Suprapubic skin (tissue), 4 donors: Measurements from ENCODE around the gene GFER. TPM values are rescaled to one million over a fixed set of nuclear protein-coding genes. Genes with fewer than 3 reads are reported as not detected.
A peak's percentile ranks its signal among the peaks of the same experiment; 100 is the strongest.

Source experiments
- DNase-seq, 2 donors: peaks; one replicate each; pipeline ENCODE4 v3.0.0-alpha.2; 2019; ENCODE audit warnings: low spot score in 2 of 2
- H3K27ac ChIP-seq: fragments of 200-600 bp; sonication (generic); one replicate; pipeline ENCODE4 v1.5.1; 2019
- H3K27me3 ChIP-seq: fragments of 200-600 bp; sonication (generic); one replicate; pipeline ENCODE4 v1.5.1; 2019
- H3K36me3 ChIP-seq: fragments of 200-600 bp; sonication (generic); one replicate; pipeline ENCODE4 v1.5.1; 2019
- H3K4me1 ChIP-seq: fragments of 200-600 bp; sonication (generic); one replicate; pipeline ENCODE4 v1.5.1; 2019
- H3K4me3 ChIP-seq: fragments of 200-600 bp; sonication (generic); one replicate; pipeline ENCODE4 v1.5.1; 2019; ENCODE audit warnings: mild to moderate bottlenecking
- H3K9me3 ChIP-seq: fragments of 200-600 bp; sonication (generic); one replicate; pipeline ENCODE4 v1.5.1; 2019
- EP300 ChIP-seq: sonication (generic); formaldehyde crosslinking; IDR thresholded peaks from one replicate; pipeline ENCODE4 v1.6.1; 2017; ENCODE audit warnings: antibody characterized with exemption
- POLR2A ChIP-seq, 2 donors: fragments of 450-650 bp; IDR thresholded peaks; one replicate each; pipeline ENCODE4 v1.6.1; 2017; ENCODE audit warnings: antibody characterized with exemption in 2 of 2, mild to moderate bottlenecking in 2 of 2, moderate library complexity in 2 of 2
- POLR2AphosphoS5 ChIP-seq, 3 donors: sonication (generic); formaldehyde crosslinking; IDR thresholded peaks; one replicate each; pipeline ENCODE4 v1.6.1; 2017; ENCODE audit warnings: antibody characterized with exemption in 3 of 3
- WGBS: methylation state at CpG from one replicate; pipeline ENCODE4 v1.1.5; 2018; 5-methylcytosine and 5-hydroxymethylcytosine counted together
- total RNA-seq, 4 donors: library from RNA; depleted of rRNA; stranded (reverse); fragments of >200 nt; gene quantifications; one replicate each; pipeline ENCODE4 v1.1.0, GENCODE V29; 2016
- TF ChIP-seq, protein P1 (sequence below), 2 donors: fragments of 200-600 bp in 1 of 2; fragments of 450-650 bp in 1 of 2; sonication (generic) in 1 of 2; IDR thresholded peaks; one replicate each; pipeline ENCODE4 v1.5.1; 2016 to 2019; ENCODE audit warnings: antibody characterized with exemption in 2 of 2, mild to moderate bottlenecking in 1 of 2, moderate library complexity in 1 of 2

The GFER gene
- total RNA-seq, 4 donors from 2014 or later: 7.0 to 11.2 (median 9.5) TPM

DNA sequence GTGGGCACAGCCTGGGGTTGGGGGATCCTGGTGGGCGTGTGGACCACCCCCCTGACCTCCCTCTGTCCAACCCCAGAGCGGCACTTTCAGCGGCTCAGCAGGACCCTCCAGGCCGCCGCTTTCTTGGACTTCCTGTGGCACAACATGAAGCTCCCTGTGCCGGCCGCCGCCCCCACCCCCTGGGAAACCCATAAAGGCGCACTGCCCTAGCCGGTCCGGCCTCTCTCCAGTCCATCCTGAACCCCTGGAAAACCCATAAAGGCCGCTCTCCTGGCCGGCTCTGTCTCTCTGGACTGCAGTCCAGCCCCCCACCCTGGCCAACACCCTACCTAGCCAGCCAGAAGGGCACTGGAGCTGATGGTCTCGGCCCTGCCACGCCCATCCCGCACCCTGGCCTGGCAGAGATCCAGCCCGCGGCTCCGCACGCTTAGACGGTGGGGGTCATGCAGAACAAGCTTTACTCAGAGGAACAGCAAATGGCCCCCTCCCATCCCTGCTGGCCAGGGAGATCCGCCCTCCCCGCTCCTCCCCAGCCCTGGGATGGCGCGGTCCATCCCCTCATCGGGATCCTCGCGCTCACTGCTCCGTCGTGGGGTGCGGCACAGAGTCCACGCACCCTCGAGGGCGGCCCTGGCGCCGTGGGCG lies 5.4 kb upstream of the GFER start:
- H3K9me3 ChIP-seq: no peaks in the 10 kb centered on the region
- peak overlapping the region; percentile 43 for H3K27ac ChIP-seq
- peaks cover 30% of the 10 kb centered on the region for H3K27me3 ChIP-seq
- WGBS: 61% methylated on average over 7 of the region's 37 CpGs
- DNase-seq: no peak
- H3K4me1 ChIP-seq: peaks cover 51% of the 10 kb centered on the region
- H3K36me3 ChIP-seq: peaks cover 46% of the 10 kb centered on the region
- no peak for TF ChIP-seq EP300
- TF ChIP-seq, protein P1, sequence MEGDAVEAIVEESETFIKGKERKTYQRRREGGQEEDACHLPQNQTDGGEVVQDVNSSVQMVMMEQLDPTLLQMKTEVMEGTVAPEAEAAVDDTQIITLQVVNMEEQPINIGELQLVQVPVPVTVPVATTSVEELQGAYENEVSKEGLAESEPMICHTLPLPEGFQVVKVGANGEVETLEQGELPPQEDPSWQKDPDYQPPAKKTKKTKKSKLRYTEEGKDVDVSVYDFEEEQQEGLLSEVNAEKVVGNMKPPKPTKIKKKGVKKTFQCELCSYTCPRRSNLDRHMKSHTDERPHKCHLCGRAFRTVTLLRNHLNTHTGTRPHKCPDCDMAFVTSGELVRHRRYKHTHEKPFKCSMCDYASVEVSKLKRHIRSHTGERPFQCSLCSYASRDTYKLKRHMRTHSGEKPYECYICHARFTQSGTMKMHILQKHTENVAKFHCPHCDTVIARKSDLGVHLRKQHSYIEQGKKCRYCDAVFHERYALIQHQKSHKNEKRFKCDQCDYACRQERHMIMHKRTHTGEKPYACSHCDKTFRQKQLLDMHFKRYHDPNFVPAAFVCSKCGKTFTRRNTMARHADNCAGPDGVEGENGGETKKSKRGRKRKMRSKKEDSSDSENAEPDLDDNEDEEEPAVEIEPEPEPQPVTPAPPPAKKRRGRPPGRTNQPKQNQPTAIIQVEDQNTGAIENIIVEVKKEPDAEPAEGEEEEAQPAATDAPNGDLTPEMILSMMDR (IDR thresholded peaks at IDR 0.05): no peak
- TF ChIP-seq POLR2AphosphoS5 (IDR thresholded peaks at IDR 0.05): no peak
- TF ChIP-seq POLR2A (IDR thresholded peaks at IDR 0.05): no peak
- H3K4me3 ChIP-seq: peak overlapping the region; percentile 41

GRCh38 chr16:1979271-1980029 lies 4.5 kb upstream of the GFER start:
- Histone ChIP-seq H3K4me3 (peak overlapping the region; percentile 41), H3K27ac (peak overlapping the region; percentile 43), H3K9me3 (no peaks in the 10 kb centered on the region), H3K27me3 (peaks cover 30% of the 10 kb centered on the region), H3K4me1 (peaks cover 50% of the 10 kb centered on the region), H3K36me3 (peaks cover 41% of the 10 kb centered on the region)
- DNase-seq: no peak
- no peak for TF ChIP-seq POLR2A (IDR thresholded peaks at IDR 0.05)
- no peak for TF ChIP-seq POLR2AphosphoS5 (IDR thresholded peaks at IDR 0.05)
- WGBS: 19% methylated on average over 26 of the region's 70 CpGs

GRCh38 chr16:1980030-1980769 lies 3.8 kb upstream of the GFER start:
- H3K27ac ChIP-seq: no peak overlapping the region
- no peak for DNase-seq
- peaks cover 57% of the 10 kb centered on the region for H3K4me1 ChIP-seq
- no peak for TF ChIP-seq POLR2AphosphoS5 (IDR thresholded peaks at IDR 0.05)
- TF ChIP-seq, protein P1 (IDR thresholded peaks at IDR 0.05): no peak
- TF ChIP-seq EP300: no peak
- TF ChIP-seq POLR2A (IDR thresholded peaks at IDR 0.05): no peak
- WGBS: 9% methylated on average over 19 of the region's 53 CpGs
- peaks cover 33% of the 10 kb centered on the region for H3K36me3 ChIP-seq
- peak overlapping the region; percentile 41 for H3K4me3 ChIP-seq
- no peaks in the 10 kb centered on the region for H3K9me3 ChIP-seq
- H3K27me3 ChIP-seq: peaks cover 30% of the 10 kb centered on the region

DNA sequence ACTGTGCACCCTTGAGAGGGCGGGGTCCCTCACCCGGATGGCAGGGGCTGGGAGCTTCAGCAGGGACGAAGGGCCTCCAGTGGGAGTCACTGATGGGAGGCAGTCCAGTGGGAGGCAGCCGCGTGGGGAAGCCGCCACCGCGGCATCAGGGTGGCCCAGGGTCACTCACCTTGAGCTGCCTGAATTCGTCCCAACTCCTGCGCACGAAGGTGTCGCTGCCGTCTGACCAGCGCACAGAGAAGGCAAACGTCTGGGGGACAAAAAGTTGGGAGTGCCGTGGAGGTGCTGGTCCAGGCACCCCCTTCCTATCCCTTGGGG lies 3.3 kb upstream of the GFER start:
- Histone ChIP-seq H3K36me3 (peaks cover 31% of the 10 kb centered on the region), H3K9me3 (no peaks in the 10 kb centered on the region), H3K4me1 (peaks cover 62% of the 10 kb centered on the region), H3K27ac (no peak overlapping the region), H3K27me3 (peaks cover 30% of the 10 kb centered on the region), H3K4me3 (no peak overlapping the region)
- DNase-seq: no peak
- TF ChIP-seq, protein P1 (IDR thresholded peaks at IDR 0.05): no peak
- TF ChIP-seq POLR2A (IDR thresholded peaks at IDR 0.05): no peak
- no peak for TF ChIP-seq POLR2AphosphoS5 (IDR thresholded peaks at IDR 0.05)
- no peak for TF ChIP-seq EP300
- WGBS: 14% methylated on average over 7 of the region's 16 CpGs

DNA sequence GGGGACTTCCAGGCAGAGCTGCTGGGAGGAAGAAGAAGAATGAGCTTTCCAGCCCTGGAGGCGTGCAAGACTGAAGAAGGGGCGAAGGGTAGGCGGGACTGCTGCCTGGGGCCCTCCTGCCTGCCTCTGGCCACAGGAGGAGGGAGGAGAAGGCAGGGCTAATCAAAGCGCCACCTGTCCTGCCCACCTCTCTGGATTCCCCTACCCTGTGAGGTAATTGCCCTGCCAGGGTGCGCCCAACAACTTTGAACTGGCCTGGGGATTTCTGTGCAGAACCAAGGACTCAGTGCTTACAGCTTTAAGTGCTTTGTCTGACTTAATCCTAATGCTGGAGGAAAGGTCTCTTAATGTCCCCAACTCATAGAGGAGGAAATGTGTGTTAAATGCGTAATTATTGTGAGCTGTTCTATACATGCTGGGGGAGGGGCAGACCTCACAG lies 2.6 kb upstream of the GFER start, which contains the start of gene NOXO1:
Gene NOXO1, minus strand, starts transcription at position 72 of the 439 bp plus-strand sequence. CDS start 290 bp downstream, outside the sequence.
- no peak for TF ChIP-seq EP300
- TF ChIP-seq, protein P1 (IDR thresholded peaks at IDR 0.05): no peak
- TF ChIP-seq POLR2AphosphoS5 (IDR thresholded peaks at IDR 0.05): no peak
- TF ChIP-seq POLR2A (IDR thresholded peaks at IDR 0.05): no peak
- peaks cover 66% of the 10 kb centered on the region for H3K4me1 ChIP-seq

More for the DNA sequence above, 2.6 kb upstream of the GFER start, which contains the start of gene NOXO1:
- Histone ChIP-seq H3K27me3 (peaks cover 30% of the 10 kb centered on the region), H3K27ac (no peak within 1 kb of the TSS), H3K36me3 (peaks cover 31% of the 10 kb centered on the region), H3K4me3 (no peak within 1 kb of the TSS), H3K9me3 (no peaks in the 10 kb centered on the region)
- 37% methylated on average over 6 of the region's 6 CpGs for WGBS
- DNase-seq: no peak
